ENCODE results near the gene CYBC1.

- TF ChIP-seq CTCF (conservative IDR thresholded peaks at IDR 0.05; ENCODE audit: low read length) (no peak), EZH2phosphoT487 (IDR thresholded peaks at IDR 0.05; ENCODE audit: borderline replicate concordance, low read depth, low read length) (no peak)
These were observed 56.3 kb downstream of the CYBC1 start for GRCh38 chr17:82394278-82394677.
